ENCODE measurements around the gene VAPB. TPM values are rescaled to one million over a fixed set of nuclear protein-coding genes. Genes with fewer than 3 reads are reported as not detected.

VAPB gene
- total and polyA plus RNA-seq, 2 of the 4 experiments (the other 2 are of a cell fraction) = 9.1 to 26.0 TPM

DNA sequence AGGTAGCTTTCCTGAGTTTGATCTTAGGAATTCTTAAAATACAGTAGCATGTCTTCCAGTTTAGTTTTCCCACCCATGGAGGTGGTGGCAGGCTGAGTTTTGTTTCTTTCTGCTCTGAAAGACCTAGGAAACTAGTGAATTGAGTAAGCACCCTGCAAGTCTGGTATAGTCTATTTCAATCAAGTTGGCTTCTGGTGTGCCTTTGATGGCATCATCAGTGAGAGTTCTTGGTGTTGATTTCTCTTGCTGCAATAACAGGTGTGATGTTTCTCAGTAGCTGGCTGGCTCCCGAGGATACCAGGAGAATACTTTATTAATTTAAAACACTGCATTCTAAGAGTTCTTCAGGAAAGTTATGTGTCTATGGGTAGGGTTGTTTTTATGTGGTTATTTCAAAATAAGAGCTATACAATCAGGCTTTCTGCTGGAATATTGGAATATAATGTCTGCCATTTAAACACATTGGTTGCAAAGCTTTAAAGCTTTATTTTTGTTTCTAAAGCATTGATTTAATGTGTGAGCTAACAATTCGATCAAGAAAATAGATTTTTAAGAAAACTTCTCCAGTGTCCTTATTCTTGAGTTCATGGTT lies 19.0 kb downstream of the VAPB start:
- H3K18ac ChIP-seq (ENCODE audit: low read depth, low read length) = no peak overlapping the region
- peaks cover 5% of the 10 kb centered on the region; the same call in 1 of the 2 replicates for H3K4me1 ChIP-seq (ENCODE audit: control insufficient read depth, insufficient read depth, low read length)
- H4K8ac ChIP-seq (ENCODE audit: low read depth in 2 of 2, low read length in 2 of 2) = no peak overlapping the region
- no peaks in the 10 kb centered on the region; the same call in 1 of the 2 replicates for H3K36me3 ChIP-seq (ENCODE audit: control insufficient read depth, insufficient read depth, low read length)
- POLR2A ChIA-PET (ENCODE audit: unreplicated experiment) = no interaction called here
- in situ Hi-C loops (cut with MboI; ENCODE audit: low sequenced_read_pairs) (no loop called here), dilution Hi-C loops (cut with HindIII; ENCODE audit: low sequenced_read_pairs, unreplicated experiment) (no loop called here), intact Hi-C loops (cut with micrococcal nuclease) (loop anchor here (5.0 kb wide), 1 partner anchor 34 kb away; no protein-coding TSS in a partner anchor)
- H2BK15ac ChIP-seq (ENCODE audit: low read depth, low read length) = no peak overlapping the region
- peaks cover 10 to 66% of the 10 kb centered on the region in 2 experiments for H3K79me1 ChIP-seq (ENCODE audit: low read depth in 1 of 2, low read length in 2 of 2)
- peaks cover 82% of the 10 kb centered on the region for H4K20me1 ChIP-seq (ENCODE audit: insufficient read depth, low read length)
- no peak overlapping the region for H3K4ac ChIP-seq (ENCODE audit: low read depth, low read length)
- no peaks in the 10 kb centered on the region for H3K9me3 ChIP-seq (ENCODE audit: control insufficient read depth, insufficient read depth, low read length)
- H3K9me1 ChIP-seq (ENCODE audit: insufficient read depth, low read length) = peaks cover 13% of the 10 kb centered on the region; the same call in 1 of the 2 replicates
- no peak overlapping the region for H2AK9ac ChIP-seq (replicated peaks; ENCODE audit: low read depth, low read length, poor library complexity)
- no peak overlapping the region for H4K5ac ChIP-seq (ENCODE audit: low read depth, low read length)
- no TSS peak for BruUV-seq (replicated peaks)
- no peak overlapping the region for H3K4me3 ChIP-seq (ENCODE audit: insufficient read depth, low read depth, low read length)
- no peak for TF ChIP-seq MXI1 (IDR thresholded peaks at IDR 0.05; ENCODE audit: borderline replicate concordance, low read depth, low read length)
- TF ChIP-seq NFE2L2 (IDR thresholded peaks at IDR 0.05; ENCODE audit: low read depth, low read length) = no peak
- TF ChIP-seq BHLHE40 (IDR thresholded peaks at IDR 0.05; ENCODE audit: low read depth, low read length) = no peak
- no peak for TF ChIP-seq POLR2A (IDR thresholded peaks at IDR 0.05; ENCODE audit: low read depth, low read length)
- TF ChIP-seq RAD21 (IDR thresholded peaks at IDR 0.05; ENCODE audit: low read length) = no peak
- no peak for TF ChIP-seq RCOR1 (IDR thresholded peaks at IDR 0.05; ENCODE audit: insufficient replicate concordance, low read length)
- TF ChIP-seq SMC3 (IDR thresholded peaks at IDR 0.05; ENCODE audit: low read depth, low read length) = no peak
- no peak overlapping the region for H3K23ac ChIP-seq (ENCODE audit: low read depth, low read length)
- no peak for DNase-seq
- no peak overlapping the region for H2BK5ac ChIP-seq (ENCODE audit: low read depth, low read length, poor library complexity, severe bottlenecking)
- H2AK5ac ChIP-seq (ENCODE audit: low read depth, low read length) = no peak overlapping the region
- no peak overlapping the region; the same call in 1 of the 2 replicates for H3K14ac ChIP-seq (replicated peaks; ENCODE audit: low read depth, low read length)
- H3K9ac ChIP-seq (ENCODE audit: low read depth, low read length) = no peak overlapping the region
- WGBS, 2 experiments (ENCODE audit: extremely low coverage in 2 of 2, insufficient read length in 1 of 2) = no CpG with 5 or more reads among the region's 2 CpGs
- no peak overlapping the region for H3K27ac ChIP-seq (ENCODE audit: insufficient read depth, low read length)
- H3K4me2 ChIP-seq (ENCODE audit: low read depth, low read length) = no peak overlapping the region; the same call in 1 of the 2 replicates
- no peak overlapping the region for H2BK20ac ChIP-seq (ENCODE audit: low read depth, low read length)
- no peaks in the 10 kb centered on the region for H3K27me3 ChIP-seq (ENCODE audit: control insufficient read depth, insufficient read depth, low read length)
- H3K56ac ChIP-seq (ENCODE audit: extremely low read depth, insufficient read depth, low read length) = no peak overlapping the region
- H2AFZ ChIP-seq (replicated peaks; ENCODE audit: low read length, poor library complexity) = no peak overlapping the region
- no peak overlapping the region for H4K91ac ChIP-seq (ENCODE audit: insufficient read depth, low read depth, low read length)
- H2BK120ac ChIP-seq (ENCODE audit: low read depth, low read length) = no peak overlapping the region
- no peak for ATAC-seq (ENCODE audit: low read depth)
- CTCF ChIA-PET = interaction anchor here (0.6 to 0.9 kb wide), 2 partner anchors 28 to 174 kb away, joined by 4 to 10 read pairs; no protein-coding TSS in a partner anchor

Measured in IMR-90 (cell line).